Trophoblast cell (in vitro differentiated cells and primary cell): ENCODE data around the gene POPDC3.

ENCODE experiments used
- DNase-seq, 2 donors: peaks; one replicate each; pipeline ENCODE4 v3.0.0-alpha.2; 2016
- H2AFZ ChIP-seq: 2 replicates; pipeline ENCODE4 v1.6.1; 2013; ENCODE audit warnings: low read length, moderate library complexity, mild to moderate bottlenecking; ENCODE audit not compliant: insufficient read depth, poor library complexity
- H2AK5ac ChIP-seq: 2 replicates; pipeline ENCODE4 v1.6.1; 2013; ENCODE audit warnings: mild to moderate bottlenecking, low read length
- H2BK120ac ChIP-seq: 2 replicates; pipeline ENCODE4 v1.6.1; 2013; ENCODE audit warnings: low read length, mild to moderate bottlenecking, moderate library complexity; ENCODE audit not compliant: insufficient read depth, poor library complexity
- H2BK12ac ChIP-seq: 2 replicates; pipeline ENCODE4 v1.6.1; 2013; ENCODE audit warnings: mild to moderate bottlenecking, low read length, moderate library complexity
- H2BK5ac ChIP-seq: 2 replicates; pipeline ENCODE4 v1.6.1; 2013; ENCODE audit warnings: low read length, low read depth, moderate library complexity, mild to moderate bottlenecking; ENCODE audit not compliant: poor library complexity
- H3K14ac ChIP-seq: 2 replicates; pipeline ENCODE4 v1.6.1; 2013; ENCODE audit warnings: mild to moderate bottlenecking, low read length
- H3K18ac ChIP-seq: 2 replicates; pipeline ENCODE4 v1.6.1; 2013; ENCODE audit warnings: mild to moderate bottlenecking, low read length
- H3K23ac ChIP-seq: 2 replicates; pipeline ENCODE4 v1.6.1; 2013; ENCODE audit warnings: low read length
- H3K27ac ChIP-seq: 2 replicates; pipeline ENCODE4 v1.5.1; 2013; ENCODE audit warnings: low read depth, mild to moderate bottlenecking, inconsistent platforms, low read length, moderate library complexity
- H3K27me3 ChIP-seq: 2 replicates; pipeline ENCODE4 v1.6.1; 2013; ENCODE audit warnings: inconsistent platforms, mild to moderate bottlenecking, low read length, moderate library complexity; ENCODE audit not compliant: insufficient read depth
- H3K36me3 ChIP-seq, 2 experiments: 1 replicate in 1 of 2; 2 replicates in 1 of 2; pipeline ENCODE4 v1.6.1; 2013; ENCODE audit warnings: low read length in 2 of 2, mild to moderate bottlenecking in 2 of 2, moderate library complexity in 1 of 2; ENCODE audit not compliant: insufficient read depth in 2 of 2, control insufficient read depth in 1 of 2
- H3K4ac ChIP-seq: 2 replicates; pipeline ENCODE4 v1.6.1; 2013; ENCODE audit warnings: low read depth, mild to moderate bottlenecking, low read length, moderate library complexity
- H3K4me1 ChIP-seq, 2 experiments: 1 replicate in 1 of 2; 2 replicates in 1 of 2; pipeline ENCODE4 v1.6.1; 2013; ENCODE audit warnings: low read length in 2 of 2, mild to moderate bottlenecking in 2 of 2, moderate library complexity in 1 of 2; ENCODE audit not compliant: insufficient read depth in 2 of 2, control insufficient read depth in 1 of 2
- H3K4me2 ChIP-seq: 2 replicates; pipeline ENCODE4 v1.6.1; 2013; ENCODE audit warnings: inconsistent platforms, mild to moderate bottlenecking, low read length, moderate library complexity
- H3K4me3 ChIP-seq: 2 replicates; pipeline ENCODE4 v1.5.1; 2013; ENCODE audit warnings: mild to moderate bottlenecking, low read depth, low read length, inconsistent platforms
- H3K79me1 ChIP-seq: one replicate; pipeline ENCODE4 v1.6.1; 2013; ENCODE audit warnings: low read length
- H3K79me2 ChIP-seq: 2 replicates; pipeline ENCODE4 v1.6.1; 2013; ENCODE audit warnings: low read length, mild to moderate bottlenecking; ENCODE audit not compliant: control insufficient read depth, insufficient read depth, poor library complexity
- H3K9ac ChIP-seq: 2 replicates; pipeline ENCODE4 v1.6.1; 2013; ENCODE audit warnings: mild to moderate bottlenecking, low read length
- H3K9me3 ChIP-seq: 2 replicates; pipeline ENCODE4 v1.6.1; 2013; ENCODE audit warnings: low read depth, mild to moderate bottlenecking, control low read depth, inconsistent platforms, low read length; ENCODE audit not compliant: insufficient read depth
- H4K12ac ChIP-seq: 2 replicates; pipeline ENCODE4 v1.6.1; 2013; ENCODE audit warnings: low read depth, mild to moderate bottlenecking, low read length, moderate library complexity
- H4K8ac ChIP-seq: 2 replicates; pipeline ENCODE4 v1.6.1; 2013; ENCODE audit warnings: low read depth, mild to moderate bottlenecking, low read length, moderate library complexity
- H4K91ac ChIP-seq: one replicate; pipeline ENCODE4 v1.6.1; 2013; ENCODE audit warnings: low read depth, mild to moderate bottlenecking, low read length, moderate library complexity
- WGBS: extraction: QIAGEN DNeasy Blood & Tissue Kit; methylation state at CpG from one replicate; pipeline ENCODE4 v1.1.7; 2013; ENCODE audit warnings: missing lambda C conversion rate; ENCODE audit not compliant: insufficient read length, insufficient coverage; ENCODE audit errors: extremely low coverage; 5-methylcytosine and 5-hydroxymethylcytosine counted together

The POPDC3 gene

GRCh38 chr6:105194591-105194990 lies 14.8 kb upstream of the POPDC3 start:
- Histone ChIP-seq H3K79me2 (no peaks in the 10 kb centered on the region), H2BK120ac (no peak overlapping the region), H4K12ac (no peak overlapping the region), H3K36me3 (no peaks in the 10 kb centered on the region), H3K27ac (no peak overlapping the region), H2BK5ac (no peak overlapping the region), H3K4ac (no peak overlapping the region), H3K23ac (no peak overlapping the region), H2AFZ (no peak overlapping the region), H3K79me1 (no peaks in the 10 kb centered on the region), H3K9me3 (no peaks in the 10 kb centered on the region), H4K8ac (no peak overlapping the region), H2BK12ac (no peak overlapping the region), H3K4me2 (no peak overlapping the region), H3K27me3 (no peaks in the 10 kb centered on the region), H3K9ac (no peak overlapping the region), H3K4me3 (no peak overlapping the region), H3K4me1 (no peaks in the 10 kb centered on the region), H2AK5ac (no peak overlapping the region), H3K14ac (no peak overlapping the region), H4K91ac (no peak overlapping the region), H3K18ac (no peak overlapping the region)
- DNase-seq = no peak
- no CpG with 5 or more reads among the region's 3 CpGs for WGBS

GRCh38 chr6:105194106-105194505 lies 14.3 kb upstream of the POPDC3 start:
- no peak overlapping the region for H3K9ac ChIP-seq
- H2AK5ac ChIP-seq = no peak overlapping the region
- H3K4me1 ChIP-seq = no peaks in the 10 kb centered on the region
- no peaks in the 10 kb centered on the region for H3K79me1 ChIP-seq
- no peaks in the 10 kb centered on the region for H3K27me3 ChIP-seq
- H3K4me2 ChIP-seq = no peak overlapping the region
- no peaks in the 10 kb centered on the region for H3K79me2 ChIP-seq
- no peak overlapping the region for H4K12ac ChIP-seq
- H3K4me3 ChIP-seq = no peak overlapping the region
- no peak overlapping the region for H2BK5ac ChIP-seq
- H2BK12ac ChIP-seq = no peak overlapping the region
- H3K23ac ChIP-seq = no peak overlapping the region
- H3K4ac ChIP-seq = no peak overlapping the region
- H3K9me3 ChIP-seq = no peaks in the 10 kb centered on the region
- H4K8ac ChIP-seq = no peak overlapping the region
- no peak overlapping the region for H2AFZ ChIP-seq
- no peak overlapping the region for H3K14ac ChIP-seq
- H4K91ac ChIP-seq = no peak overlapping the region
- H2BK120ac ChIP-seq = no peak overlapping the region
- no peak overlapping the region for H3K18ac ChIP-seq
- DNase-seq = no peak
- whole genome bisulfite sequencing = no CpG with 5 or more reads among the region's 1 CpG
- no peak overlapping the region for H3K27ac ChIP-seq
- H3K36me3 ChIP-seq = no peaks in the 10 kb centered on the region

- no peak overlapping the region for H3K4me2 ChIP-seq
- H3K18ac ChIP-seq = no peak overlapping the region
- no peaks in the 10 kb centered on the region for H3K4me1 ChIP-seq
- H2BK5ac ChIP-seq = no peak overlapping the region
- no CpG with 5 or more reads among the region's 1 CpG for WGBS
- H3K4ac ChIP-seq = no peak overlapping the region
- no peak overlapping the region for H3K9ac ChIP-seq
- no peak overlapping the region for H3K23ac ChIP-seq
- no peak overlapping the region for H3K27ac ChIP-seq
- no peak overlapping the region for H4K91ac ChIP-seq
- no peaks in the 10 kb centered on the region for H3K79me1 ChIP-seq
- no peak for DNase-seq
- H2AFZ ChIP-seq = no peak overlapping the region
- no peak overlapping the region for H2BK12ac ChIP-seq
- no peak overlapping the region for H4K12ac ChIP-seq
- H3K4me3 ChIP-seq = no peak overlapping the region
- H3K14ac ChIP-seq = no peak overlapping the region
- no peaks in the 10 kb centered on the region for H3K36me3 ChIP-seq
- no peaks in the 10 kb centered on the region for H3K27me3 ChIP-seq
- H2AK5ac ChIP-seq = no peak overlapping the region
- H3K79me2 ChIP-seq = no peaks in the 10 kb centered on the region
- no peak overlapping the region for H2BK120ac ChIP-seq
- H4K8ac ChIP-seq = no peak overlapping the region
- no peaks in the 10 kb centered on the region for H3K9me3 ChIP-seq
These were observed 13.8 kb upstream of the POPDC3 start for GRCh38 chr6:105193647-105194046.

- no peak overlapping the region for H3K4me2 ChIP-seq
- H3K79me2 ChIP-seq = no peaks in the 10 kb centered on the region
- H3K36me3 ChIP-seq = no peaks in the 10 kb centered on the region
- no peak overlapping the region for H3K27ac ChIP-seq
- H4K12ac ChIP-seq = no peak overlapping the region
- no peak overlapping the region for H3K23ac ChIP-seq
- DNase-seq = no peak
- H3K9me3 ChIP-seq = no peaks in the 10 kb centered on the region
- H4K8ac ChIP-seq = no peak overlapping the region
- WGBS = no CpG with 5 or more reads among the region's 7 CpGs
- no peak overlapping the region for H2BK12ac ChIP-seq
- H2AFZ ChIP-seq = no peak overlapping the region
- H3K4me1 ChIP-seq = no peaks in the 10 kb centered on the region
- no peak overlapping the region for H3K4ac ChIP-seq
- no peak overlapping the region for H2BK5ac ChIP-seq
- H2AK5ac ChIP-seq = no peak overlapping the region
- H3K14ac ChIP-seq = no peak overlapping the region
- no peak overlapping the region for H3K18ac ChIP-seq
- H2BK120ac ChIP-seq = no peak overlapping the region
- no peak overlapping the region for H3K4me3 ChIP-seq
- no peak overlapping the region for H3K9ac ChIP-seq
- H3K79me1 ChIP-seq = no peaks in the 10 kb centered on the region
- no peak overlapping the region for H4K91ac ChIP-seq
- no peaks in the 10 kb centered on the region for H3K27me3 ChIP-seq
These were observed 13.1 kb upstream of the POPDC3 start for GRCh38 chr6:105192707-105193465.
